Skeletal muscle tissue (tissue), 4 donors: ENCODE data around the gene ADRM1. TPM values are rescaled to one million over a fixed set of nuclear protein-coding genes. Genes with fewer than 3 reads are reported as not detected.

Experiments
- H3K27ac ChIP-seq: one replicate; pipeline ENCODE4 v1.7.0; 2013; ENCODE audit warnings: mild to moderate bottlenecking, low read depth, low read length, inconsistent platforms
- H3K27me3 ChIP-seq, 3 donors: one replicate each; pipeline ENCODE4 v1.7.0; 2013; ENCODE audit warnings: low read length in 3 of 3; ENCODE audit not compliant: control insufficient read depth in 3 of 3, insufficient read depth in 3 of 3
- H3K36me3 ChIP-seq, 3 donors: one replicate each; pipeline ENCODE4 v1.7.0; 2013; ENCODE audit warnings: low read length in 3 of 3; ENCODE audit not compliant: control insufficient read depth in 3 of 3, insufficient read depth in 3 of 3
- H3K4me1 ChIP-seq, 3 donors: one replicate each; pipeline ENCODE4 v1.7.0; 2013; ENCODE audit warnings: low read length in 3 of 3, mild to moderate bottlenecking in 3 of 3; ENCODE audit not compliant: control insufficient read depth in 3 of 3, insufficient read depth in 3 of 3
- H3K4me3 ChIP-seq, 3 donors: one replicate each; pipeline ENCODE4 v1.7.0; 2013; ENCODE audit warnings: low read length in 3 of 3
- H3K9ac ChIP-seq, 3 donors: one replicate each; pipeline ENCODE4 v1.7.0; 2013; ENCODE audit warnings: low read length in 3 of 3, mild to moderate bottlenecking in 3 of 3, moderate library complexity in 2 of 3, low read depth in 1 of 3
- H3K9me3 ChIP-seq, 3 donors: one replicate each; pipeline ENCODE4 v1.7.0; 2013; ENCODE audit warnings: low read length in 3 of 3; ENCODE audit not compliant: control insufficient read depth in 3 of 3
- total RNA-seq: library from RNA; depleted of rRNA; stranded (reverse); fragments of >200 nt; gene quantifications from one replicate; pipeline ENCODE4 v1.2.3, GENCODE V29; 2014
- donor health status: Osteomylitis.

The ADRM1 gene
- total RNA-seq, 1 donor from 2014 or later, result 41.8 TPM

GRCh38 chr20:62336775-62337557, 34.2 kb downstream of the ADRM1 start:
- H3K4me1 ChIP-seq, result no peaks in the 10 kb centered on the region
- no peaks in the 10 kb centered on the region for H3K9me3 ChIP-seq
- no peak overlapping the region for H3K9ac ChIP-seq
- H3K27ac ChIP-seq, result no peak overlapping the region
- H3K36me3 ChIP-seq, result peaks cover 15 to 29% (median 19%) of the 10 kb centered on the region in 3 donors
- H3K4me3 ChIP-seq, result no peak overlapping the region
- H3K27me3 ChIP-seq, result no peaks in the 10 kb centered on the region

GRCh38 chr20:62337558-62338293, 34.9 kb downstream of the ADRM1 start:
- Histone ChIP-seq H3K9me3 (no peaks in the 10 kb centered on the region), H3K36me3 (peaks cover 15 to 25% (median 19%) of the 10 kb centered on the region in 3 donors), H3K4me3 (no peak overlapping the region), H3K27ac (no peak overlapping the region), H3K4me1 (no peaks in the 10 kb centered on the region), H3K27me3 (no peaks in the 10 kb centered on the region), H3K9ac (no peak overlapping the region)

- H3K9ac ChIP-seq, result no peak overlapping the region
- H3K27me3 ChIP-seq, result no peaks in the 10 kb centered on the region
- no peak overlapping the region for H3K27ac ChIP-seq
- H3K4me3 ChIP-seq, result no peak overlapping the region
- peaks cover 15 to 23% (median 19%) of the 10 kb centered on the region in 3 donors for H3K36me3 ChIP-seq
- H3K9me3 ChIP-seq, result no peaks in the 10 kb centered on the region
- H3K4me1 ChIP-seq, result no peaks in the 10 kb centered on the region
These were observed 35.5 kb downstream of the ADRM1 start for GRCh38 chr20:62338294-62338620.

- Histone ChIP-seq H3K4me3 (no peak overlapping the region), H3K9ac (no peak overlapping the region), H3K27me3 (no peaks in the 10 kb centered on the region), H3K36me3 (peaks cover 15 to 17% (median 17%) of the 10 kb centered on the region in 3 donors), H3K9me3 (no peaks in the 10 kb centered on the region), H3K27ac (no peak overlapping the region), H3K4me1 (no peaks in the 10 kb centered on the region)
These were observed 36.9 kb downstream of the ADRM1 start for GRCh38 chr20:62339647-62340062.

GRCh38 chr20:62342910-62343309, 40.1 kb downstream of the ADRM1 start:
- Histone ChIP-seq H3K9me3 (no peaks in the 10 kb centered on the region), H3K36me3 (peaks cover 0 to 8% (median 7%) of the 10 kb centered on the region in 3 donors), H3K27ac (no peak overlapping the region)

GRCh38 chr20:62344092-62344491, 41.3 kb downstream of the ADRM1 start:
- Histone ChIP-seq H3K9ac (no peak overlapping the region), H3K4me3 (no peak overlapping the region), H3K9me3 (no peaks in the 10 kb centered on the region), H3K27ac (no peak overlapping the region), H3K4me1 (peaks cover 9 to 17% (median 15%) of the 10 kb centered on the region in 3 donors), H3K36me3 (peaks cover 0 to 8% (median 2%) of the 10 kb centered on the region in 3 donors), H3K27me3 (no peaks in the 10 kb centered on the region)

More at GRCh38 chr20:62342910-62343309, 40.1 kb downstream of the ADRM1 start:
- no peak overlapping the region for H3K4me3 ChIP-seq
- H3K9ac ChIP-seq, result no peak overlapping the region
- no peaks in the 10 kb centered on the region for H3K27me3 ChIP-seq
- peaks cover 8 to 16% (median 13%) of the 10 kb centered on the region in 3 donors for H3K4me1 ChIP-seq

GRCh38 chr20:62344782-62345181, 42.0 kb downstream of the ADRM1 start:
- H3K9ac ChIP-seq, result no peak overlapping the region
- H3K4me1 ChIP-seq, result peaks cover 9 to 17% (median 15%) of the 10 kb centered on the region in 3 donors
- H3K36me3 ChIP-seq, result peaks cover 0 to 5% (median 2%) of the 10 kb centered on the region in 3 donors
- H3K4me3 ChIP-seq, result no peak overlapping the region
- H3K27ac ChIP-seq, result no peak overlapping the region
- H3K27me3 ChIP-seq, result no peaks in the 10 kb centered on the region
- H3K9me3 ChIP-seq, result no peaks in the 10 kb centered on the region

GRCh38 chr20:62345681-62346370, 43.0 kb downstream of the ADRM1 start:
- Histone ChIP-seq H3K27me3 (no peaks in the 10 kb centered on the region), H3K36me3 (peaks cover 0 to 5% (median 2%) of the 10 kb centered on the region in 3 donors), H3K9me3 (no peaks in the 10 kb centered on the region), H3K4me1 (peaks cover 9 to 20% (median 17%) of the 10 kb centered on the region in 3 donors), H3K9ac (no peak overlapping the region), H3K27ac (no peak overlapping the region), H3K4me3 (no peak overlapping the region)

- H3K9me3 ChIP-seq, result no peaks in the 10 kb centered on the region
- H3K4me1 ChIP-seq, result peaks cover 9 to 20% (median 17%) of the 10 kb centered on the region in 3 donors
- no peak overlapping the region for H3K27ac ChIP-seq
- H3K36me3 ChIP-seq, result peaks cover 0 to 5% (median 4%) of the 10 kb centered on the region in 3 donors
- no peak overlapping the region for H3K9ac ChIP-seq
- H3K4me3 ChIP-seq, result no peak overlapping the region
- H3K27me3 ChIP-seq, result no peaks in the 10 kb centered on the region
These were observed 43.8 kb downstream of the ADRM1 start for GRCh38 chr20:62346398-62347150.
